DND-41 (cell line): ENCODE results near the gene EMILIN2.
"Not testable (repeated sequence)": the region's sequence is repeated elsewhere in the genome, so short reads cannot be mapped to it uniquely, and the experiment has no call there.

Source experiments
- ATAC-seq: fragments of 200-7000 bp; cut with Tn5 transposase; 3 replicates; pipeline ENCODE4 v1.9.1; 2021; ENCODE audit warnings: low read depth; ENCODE audit not compliant: insufficient read depth
- DNase-seq: peaks from one replicate; pipeline ENCODE4 v3.0.0-alpha.2; 2020
- H2AFZ ChIP-seq: 2 replicates; pipeline ENCODE4 v1.6.0; 2012; ENCODE audit warnings: low read depth, low read length
- H3K27ac ChIP-seq: 2 replicates; pipeline ENCODE4 v1.5.1; 2012; ENCODE audit warnings: low read length, inconsistent platforms
- H3K27me3 ChIP-seq: fragments of 200-600 bp; sonication (generic); 2 replicates; pipeline ENCODE4 v1.6.0; 2012; ENCODE audit warnings: low read length, mild to moderate bottlenecking, inconsistent platforms; ENCODE audit not compliant: insufficient read depth, poor library complexity
- H3K36me3 ChIP-seq: 2 replicates; pipeline ENCODE4 v1.5.1; 2012; ENCODE audit warnings: low read length, inconsistent platforms; ENCODE audit not compliant: insufficient read depth
- H3K4me1 ChIP-seq: 2 replicates; pipeline ENCODE4 v1.5.1; 2012; ENCODE audit warnings: mild to moderate bottlenecking, low read length; ENCODE audit not compliant: insufficient read depth
- H3K4me2 ChIP-seq: 2 replicates; pipeline ENCODE4 v1.6.0; 2012; ENCODE audit warnings: mild to moderate bottlenecking, moderate library complexity, low read length, inconsistent platforms; ENCODE audit not compliant: insufficient read depth
- H3K4me3 ChIP-seq, 2 experiments: fragments of 200-600 bp in 1 of 2; shearing (Covaris generic) in 1 of 2; 2 replicates each; pipeline ENCODE4 v1.5.1; 2012 to 2016; ENCODE audit warnings: inconsistent platforms in 2 of 2, low read length in 2 of 2, mild to moderate bottlenecking in 2 of 2, low read depth in 1 of 2, moderate library complexity in 1 of 2
- H3K79me2 ChIP-seq: 2 replicates; pipeline ENCODE4 v1.6.0; 2012; ENCODE audit warnings: low read length, inconsistent platforms; ENCODE audit not compliant: insufficient read depth
- H3K9ac ChIP-seq: 2 replicates; pipeline ENCODE4 v1.6.0; 2012; ENCODE audit warnings: low read depth, mild to moderate bottlenecking, inconsistent platforms, low read length, moderate library complexity
- H3K9me3 ChIP-seq: 2 replicates; pipeline ENCODE4 v1.5.1; 2012; ENCODE audit warnings: low read length, moderate library complexity, mild to moderate bottlenecking, inconsistent platforms; ENCODE audit not compliant: insufficient read depth, severe bottlenecking
- H4K20me1 ChIP-seq: 2 replicates; pipeline ENCODE4 v1.6.0; 2012; ENCODE audit warnings: low read length; ENCODE audit not compliant: insufficient read depth
- EZH2 ChIP-seq: IDR thresholded peaks from 3 replicates; pipeline ENCODE4 v1.6.1; 2012; ENCODE audit warnings: borderline replicate concordance, low read depth, mild to moderate bottlenecking, moderate library complexity, low read length, inconsistent platforms; ENCODE audit not compliant: severe bottlenecking
- TF ChIP-seq, protein P1 (sequence below): IDR thresholded peaks from 2 replicates; pipeline ENCODE4 v1.5.1; 2012; ENCODE audit warnings: borderline replicate concordance, low read length, moderate library complexity, mild to moderate bottlenecking; ENCODE audit not compliant: poor library complexity, severe bottlenecking; ENCODE audit errors: extremely low read depth

The EMILIN2 gene

DNA sequence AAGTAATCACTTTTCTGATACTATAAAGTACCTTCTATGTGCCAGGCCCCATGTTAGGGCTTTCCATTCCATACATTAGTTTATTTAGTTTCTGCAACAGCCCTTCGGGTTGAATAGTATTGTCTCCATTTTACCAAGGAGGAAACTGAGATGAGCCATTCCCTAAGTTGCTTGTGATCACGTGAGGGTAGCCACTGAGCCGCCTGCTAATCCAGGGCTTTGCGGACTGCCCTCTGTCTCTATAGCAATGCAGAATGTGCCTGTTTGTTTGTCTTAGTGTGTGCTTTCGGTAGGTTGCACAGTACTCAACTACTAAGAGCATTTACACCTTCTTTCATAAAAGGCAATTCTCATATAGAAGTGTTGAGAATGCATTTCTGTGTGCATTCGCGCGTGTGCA lies 5.0 kb downstream of the EMILIN2 start:
- Histone ChIP-seq H3K27ac (no peak overlapping the region), H2AFZ (no peak overlapping the region), H4K20me1 (no peaks in the 10 kb centered on the region), H3K4me3 (no peak overlapping the region), H3K79me2 (no peaks in the 10 kb centered on the region), H3K9me3 (no peaks in the 10 kb centered on the region), H3K9ac (no peak overlapping the region), H3K36me3 (no peaks in the 10 kb centered on the region), H3K4me2 (no peak overlapping the region), H3K27me3 (peaks cover 31% of the 10 kb centered on the region), H3K4me1 (no peaks in the 10 kb centered on the region)
- TF ChIP-seq EZH2, result no peak
- TF ChIP-seq, protein P1, sequence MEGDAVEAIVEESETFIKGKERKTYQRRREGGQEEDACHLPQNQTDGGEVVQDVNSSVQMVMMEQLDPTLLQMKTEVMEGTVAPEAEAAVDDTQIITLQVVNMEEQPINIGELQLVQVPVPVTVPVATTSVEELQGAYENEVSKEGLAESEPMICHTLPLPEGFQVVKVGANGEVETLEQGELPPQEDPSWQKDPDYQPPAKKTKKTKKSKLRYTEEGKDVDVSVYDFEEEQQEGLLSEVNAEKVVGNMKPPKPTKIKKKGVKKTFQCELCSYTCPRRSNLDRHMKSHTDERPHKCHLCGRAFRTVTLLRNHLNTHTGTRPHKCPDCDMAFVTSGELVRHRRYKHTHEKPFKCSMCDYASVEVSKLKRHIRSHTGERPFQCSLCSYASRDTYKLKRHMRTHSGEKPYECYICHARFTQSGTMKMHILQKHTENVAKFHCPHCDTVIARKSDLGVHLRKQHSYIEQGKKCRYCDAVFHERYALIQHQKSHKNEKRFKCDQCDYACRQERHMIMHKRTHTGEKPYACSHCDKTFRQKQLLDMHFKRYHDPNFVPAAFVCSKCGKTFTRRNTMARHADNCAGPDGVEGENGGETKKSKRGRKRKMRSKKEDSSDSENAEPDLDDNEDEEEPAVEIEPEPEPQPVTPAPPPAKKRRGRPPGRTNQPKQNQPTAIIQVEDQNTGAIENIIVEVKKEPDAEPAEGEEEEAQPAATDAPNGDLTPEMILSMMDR, result no peak
- ATAC-seq, result no peak
- no peak for DNase-seq

DNA sequence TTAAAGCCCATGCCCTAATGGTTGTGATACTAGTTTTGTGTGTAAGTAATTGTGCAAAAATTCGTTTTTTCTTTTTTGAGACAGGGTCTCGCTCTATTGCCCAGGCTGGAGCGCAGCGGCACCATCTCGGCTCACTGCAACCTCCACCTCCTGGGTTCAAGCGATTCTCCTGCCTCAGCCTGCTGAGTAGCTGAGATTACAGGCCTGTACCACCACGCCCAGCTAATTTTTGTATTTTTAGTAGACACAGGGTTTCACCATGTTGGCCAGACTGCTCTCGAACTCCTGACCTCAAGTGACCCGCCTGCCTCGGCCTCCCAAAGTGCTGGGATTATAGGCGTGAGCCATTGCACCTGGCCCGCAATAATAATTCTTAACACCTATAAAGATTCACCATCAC lies 5.7 kb downstream of the EMILIN2 start:
- not testable (repeated sequence) for DNase-seq, ATAC-seq

DNA sequence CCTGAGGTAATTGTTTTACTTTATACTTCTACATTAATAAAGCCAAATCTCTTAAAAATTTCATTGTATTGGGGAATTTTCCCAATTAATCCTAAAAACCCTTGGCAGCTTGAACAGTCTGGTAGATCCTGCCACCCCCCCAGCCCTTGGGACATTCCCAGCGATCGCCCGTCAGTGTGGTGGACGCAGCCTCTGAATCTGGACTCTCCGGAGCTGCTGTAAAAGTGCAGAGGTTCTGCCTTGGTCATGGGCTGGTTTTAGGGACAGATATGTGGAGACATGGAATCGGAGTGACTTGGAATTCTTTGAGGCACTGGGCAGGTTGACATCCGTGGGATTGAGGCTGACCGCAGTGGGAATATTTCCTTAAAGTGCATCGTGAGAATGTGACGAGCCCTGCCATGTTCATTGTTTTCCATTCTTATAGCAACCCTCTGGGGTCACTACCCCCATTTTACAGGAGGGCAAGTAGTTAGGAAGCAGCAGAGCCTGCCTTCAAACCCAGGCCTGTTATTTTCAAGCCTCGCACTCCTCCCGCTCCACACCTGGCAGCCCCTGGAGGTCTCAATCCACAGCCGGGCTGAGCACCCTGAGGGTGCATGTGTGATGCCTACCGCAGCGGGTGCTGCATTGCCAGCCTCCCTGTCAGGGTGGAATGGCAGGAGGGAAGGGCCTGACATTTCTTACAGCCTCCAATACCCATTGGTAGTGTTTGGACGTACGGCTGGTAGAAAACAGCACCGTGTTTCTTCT lies 6.5 kb downstream of the EMILIN2 start:
- ATAC-seq (no peak), DNase-seq (no peak)
- Histone ChIP-seq H3K9me3 (no peaks in the 10 kb centered on the region), H3K27ac (no peak overlapping the region), H3K27me3 (peaks cover 37% of the 10 kb centered on the region), H3K79me2 (no peaks in the 10 kb centered on the region), H3K4me1 (no peaks in the 10 kb centered on the region), H3K4me3 (no peak overlapping the region), H3K9ac (no peak overlapping the region), H3K4me2 (no peak overlapping the region), H3K36me3 (no peaks in the 10 kb centered on the region), H4K20me1 (no peaks in the 10 kb centered on the region), H2AFZ (no peak overlapping the region)
- TF ChIP-seq EZH2, result no peak
- TF ChIP-seq, protein P1, result no peak

More for the DNA sequence above, 5.7 kb downstream of the EMILIN2 start:
- H3K36me3 ChIP-seq, H3K4me2 ChIP-seq, H2AFZ ChIP-seq, H3K27ac ChIP-seq, H3K9me3 ChIP-seq, H3K4me1 ChIP-seq, H3K4me3 ChIP-seq, H3K79me2 ChIP-seq, H4K20me1 ChIP-seq, H3K9ac ChIP-seq: not testable (repeated sequence)
- H3K27me3 ChIP-seq, result peaks cover 38% of the 10 kb centered on the region

DNA sequence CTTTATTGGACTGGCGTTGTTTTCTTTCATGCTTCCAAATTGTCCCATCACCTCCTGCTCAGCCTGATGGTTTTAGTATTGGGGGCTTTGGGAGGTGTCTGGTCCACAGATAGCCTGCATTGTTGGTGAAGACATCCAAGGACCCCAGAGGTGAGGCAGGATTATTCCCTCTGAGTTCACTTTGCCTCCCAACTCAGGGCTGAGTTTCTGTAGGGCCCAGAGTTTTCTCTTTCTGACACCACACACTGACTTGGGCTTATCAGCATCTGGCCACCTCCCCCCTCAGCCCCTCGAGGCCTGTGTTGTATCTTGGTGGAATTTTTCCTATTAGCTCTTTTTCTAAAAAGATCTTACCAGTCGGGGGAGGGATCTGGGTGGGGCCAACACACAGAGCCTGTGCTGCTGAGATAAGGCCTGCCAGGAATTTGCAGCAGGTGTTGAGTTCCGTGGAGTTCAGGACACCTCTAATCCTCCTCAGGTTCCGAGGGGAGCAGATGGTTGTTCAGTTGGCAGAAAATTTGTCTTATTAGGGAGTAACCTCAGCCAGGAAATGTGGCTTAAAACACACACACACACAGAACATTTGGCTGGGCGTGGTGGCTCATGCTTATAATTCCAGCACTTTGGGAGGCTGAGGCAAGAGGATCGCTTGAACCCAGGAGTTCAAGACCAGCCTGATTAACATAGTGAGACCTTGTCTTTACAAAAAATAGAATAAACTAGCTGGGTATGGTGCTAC lies 7.3 kb downstream of the EMILIN2 start:
- Histone ChIP-seq H3K36me3 (no peaks in the 10 kb centered on the region), H3K27ac (no peak overlapping the region)

More for the DNA sequence above, 7.3 kb downstream of the EMILIN2 start:
- H3K4me3 ChIP-seq, result no peak overlapping the region
- ATAC-seq (no peak), DNase-seq (no peak)
- H4K20me1 ChIP-seq, result no peaks in the 10 kb centered on the region
- H3K9me3 ChIP-seq, result no peaks in the 10 kb centered on the region
- H2AFZ ChIP-seq, result no peak overlapping the region
- H3K4me1 ChIP-seq, result no peaks in the 10 kb centered on the region
- TF ChIP-seq, protein P1, result no peak
- no peak for TF ChIP-seq EZH2
- H3K4me2 ChIP-seq, result no peak overlapping the region
- no peak overlapping the region for H3K9ac ChIP-seq
- H3K27me3 ChIP-seq, result peaks cover 29% of the 10 kb centered on the region
- no peaks in the 10 kb centered on the region for H3K79me2 ChIP-seq
